ENCODE results near the gene IQCH.

- TF ChIP-seq SUZ12 (IDR thresholded peaks at IDR 0.05; ENCODE audit: extremely low read depth, insufficient read depth, insufficient read length): no peak
- TF ChIP-seq ZNF274 (IDR thresholded peaks at IDR 0.05; ENCODE audit: low read depth, low read length): no peak
- no peak for TF ChIP-seq YY1 (IDR thresholded peaks at IDR 0.05; ENCODE audit: insufficient read depth, insufficient read length)
Measured at GRCh38 chr15:67379530-67379929, 124.9 kb downstream of the IQCH start.

All from NT2/D1 (cell line).